OCI-LY1 (cell line): ENCODE data around the gene PDZD2.

Experiments used
- CTCF ChIP-seq: fragments of 200-600 bp; sonication (generic), shearing (Covaris generic); IDR thresholded peaks from 2 replicates; pipeline ENCODE4 v1.5.1; 2017; ENCODE audit warnings: mild to moderate bottlenecking, antibody characterized with exemption, low read length, moderate library complexity, mixed read lengths
- EZH2 ChIP-seq: fragments of 200-600 bp; sonication (generic), shearing (Covaris generic); IDR thresholded peaks from 2 replicates; pipeline ENCODE4 v1.8.0; 2017; ENCODE audit warnings: borderline replicate concordance, mixed run types, mild to moderate bottlenecking, antibody characterized with exemption, low read length, moderate library complexity, mixed read lengths

DNA sequence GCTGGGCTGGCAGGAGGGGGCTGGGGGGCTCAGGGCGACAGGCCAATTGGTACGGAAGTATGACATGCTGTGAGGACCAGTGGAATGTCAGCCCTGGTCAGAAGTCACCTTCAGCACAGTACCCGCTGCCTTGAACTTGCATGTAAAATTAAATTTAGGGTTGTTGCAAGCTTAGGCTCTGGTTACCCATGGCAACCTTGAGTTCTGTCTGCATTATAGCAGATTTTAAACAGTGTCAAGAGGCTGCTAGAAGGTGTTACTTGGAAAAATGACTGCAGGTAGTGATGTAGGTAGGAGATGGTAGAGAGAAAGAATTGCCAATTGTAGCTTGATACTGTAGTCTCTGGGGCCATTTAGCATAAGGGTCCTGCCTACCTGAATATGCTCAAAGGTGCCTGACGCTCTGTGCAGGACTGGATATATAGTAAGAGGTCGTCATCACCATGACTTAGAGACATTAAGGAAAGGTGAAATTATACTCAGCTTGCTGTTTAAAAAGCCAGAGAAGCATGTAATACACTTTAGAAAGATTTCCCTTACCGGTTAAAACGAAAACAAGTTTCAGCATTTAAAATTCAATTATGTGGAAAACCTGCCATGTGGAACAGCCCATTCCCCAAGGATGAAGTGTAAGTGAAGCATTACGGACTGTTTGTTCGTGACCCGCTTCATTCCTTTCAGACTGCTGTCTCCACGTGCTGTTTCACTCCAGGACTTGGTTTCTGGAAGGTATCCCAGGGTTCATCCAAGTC lies 169.0 kb downstream of the PDZD2 start:
- TF ChIP-seq CTCF (no peak), EZH2 (no peak)
